DOHH2 (cell line): ENCODE data around the gene FAM120A.

ENCODE experiments used
- H3F3A ChIP-seq: fragments of 200-600 bp; sonication (generic), shearing (Covaris generic); 2 replicates; pipeline ENCODE4 v1.6.0; 2016; ENCODE audit warnings: antibody characterized with exemption, mild to moderate bottlenecking; ENCODE audit not compliant: control insufficient read depth, insufficient read depth
- H3K27ac ChIP-seq: fragments of 200-600 bp; sonication (generic); 2 replicates; pipeline ENCODE4 v1.5.1; 2014; ENCODE audit warnings: low read depth, mild to moderate bottlenecking, low read length, moderate library complexity
- H3K27me3 ChIP-seq: fragments of 200-600 bp; sonication (generic); 2 replicates; pipeline ENCODE4 v1.6.1; 2014; ENCODE audit warnings: mild to moderate bottlenecking, low read length, mixed read lengths; ENCODE audit not compliant: control insufficient read depth
- H3K36me3 ChIP-seq: fragments of 200-600 bp; sonication (generic); 2 replicates; pipeline ENCODE4 v1.6.1; 2014; ENCODE audit warnings: mild to moderate bottlenecking, low read length, moderate library complexity, mixed read lengths; ENCODE audit not compliant: control insufficient read depth
- H3K4me1 ChIP-seq: fragments of 200-600 bp; sonication (generic); 2 replicates; pipeline ENCODE4 v1.6.1; 2014; ENCODE audit warnings: mild to moderate bottlenecking, low read length, mixed read lengths; ENCODE audit not compliant: control insufficient read depth
- H3K4me2 ChIP-seq: fragments of 200-600 bp; sonication (generic); 2 replicates; pipeline ENCODE4 v1.6.0; 2014; ENCODE audit warnings: mild to moderate bottlenecking, low read length, moderate library complexity
- H3K4me3 ChIP-seq: fragments of 200-600 bp; sonication (generic); 2 replicates; pipeline ENCODE4 v1.5.1; 2014; ENCODE audit warnings: mild to moderate bottlenecking, low read length, mixed read lengths
- H3K79me2 ChIP-seq: fragments of 200-600 bp; sonication (generic); 2 replicates; pipeline ENCODE4 v1.6.1; 2014; ENCODE audit warnings: mild to moderate bottlenecking, low read length, mixed read lengths; ENCODE audit not compliant: control insufficient read depth
- H3K9me2 ChIP-seq: fragments of 200-600 bp; sonication (generic); replicated peaks from 2 replicates; pipeline ENCODE4 v1.6.1; 2014; ENCODE audit warnings: mild to moderate bottlenecking, low read length, mixed read lengths; ENCODE audit not compliant: control insufficient read depth
- H3K9me3 ChIP-seq: fragments of 200-600 bp; sonication (generic); 2 replicates; pipeline ENCODE4 v1.6.1; 2014; ENCODE audit warnings: antibody characterized with exemption, low read length, mixed read lengths; ENCODE audit not compliant: control insufficient read depth, insufficient read depth
- H4K20me1 ChIP-seq: fragments of 200-600 bp; sonication (generic); 2 replicates; pipeline ENCODE4 v1.6.0; 2014; ENCODE audit warnings: low read depth, mild to moderate bottlenecking, antibody characterized with exemption, low read length, moderate library complexity; ENCODE audit not compliant: control insufficient read depth, insufficient read depth
- EZH2phosphoT487 ChIP-seq: fragments of 200-600 bp; sonication (generic); IDR thresholded peaks from 2 replicates; pipeline ENCODE4 v1.6.1; 2017; ENCODE audit warnings: borderline replicate concordance, mild to moderate bottlenecking, antibody characterized with exemption, low read length, moderate library complexity, mixed read lengths
- TF ChIP-seq, protein P1 (sequence below): fragments of 200-600 bp; sonication (generic); IDR thresholded peaks from one replicate; pipeline ENCODE4 v1.5.1; 2014; ENCODE audit warnings: antibody characterized with exemption, mild to moderate bottlenecking, low read depth, low read length; ENCODE audit not compliant: poor library complexity, severe bottlenecking

The FAM120A gene

DNA sequence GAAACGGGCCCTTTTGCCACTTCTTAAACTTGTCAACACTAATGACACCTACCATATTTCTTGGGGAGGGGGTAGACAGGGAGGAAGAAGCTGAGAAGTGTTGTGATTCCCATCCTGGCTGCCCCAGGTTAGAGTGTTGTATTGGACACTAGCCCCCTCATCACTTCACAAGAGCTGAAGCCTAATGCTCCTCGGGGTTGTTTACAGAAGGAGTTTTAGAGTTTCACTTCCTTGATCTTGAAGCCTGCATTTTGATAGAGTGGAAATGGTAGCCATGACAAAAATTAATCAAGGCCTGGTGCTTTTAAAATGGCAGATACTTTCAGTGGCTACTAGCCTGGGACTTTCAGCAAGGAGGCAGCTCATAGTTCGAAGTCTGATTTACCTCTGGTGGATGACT, 12.9 kb downstream of the FAM120A start:
- TF ChIP-seq, protein P1, sequence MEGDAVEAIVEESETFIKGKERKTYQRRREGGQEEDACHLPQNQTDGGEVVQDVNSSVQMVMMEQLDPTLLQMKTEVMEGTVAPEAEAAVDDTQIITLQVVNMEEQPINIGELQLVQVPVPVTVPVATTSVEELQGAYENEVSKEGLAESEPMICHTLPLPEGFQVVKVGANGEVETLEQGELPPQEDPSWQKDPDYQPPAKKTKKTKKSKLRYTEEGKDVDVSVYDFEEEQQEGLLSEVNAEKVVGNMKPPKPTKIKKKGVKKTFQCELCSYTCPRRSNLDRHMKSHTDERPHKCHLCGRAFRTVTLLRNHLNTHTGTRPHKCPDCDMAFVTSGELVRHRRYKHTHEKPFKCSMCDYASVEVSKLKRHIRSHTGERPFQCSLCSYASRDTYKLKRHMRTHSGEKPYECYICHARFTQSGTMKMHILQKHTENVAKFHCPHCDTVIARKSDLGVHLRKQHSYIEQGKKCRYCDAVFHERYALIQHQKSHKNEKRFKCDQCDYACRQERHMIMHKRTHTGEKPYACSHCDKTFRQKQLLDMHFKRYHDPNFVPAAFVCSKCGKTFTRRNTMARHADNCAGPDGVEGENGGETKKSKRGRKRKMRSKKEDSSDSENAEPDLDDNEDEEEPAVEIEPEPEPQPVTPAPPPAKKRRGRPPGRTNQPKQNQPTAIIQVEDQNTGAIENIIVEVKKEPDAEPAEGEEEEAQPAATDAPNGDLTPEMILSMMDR, result no peak
- no peak for TF ChIP-seq EZH2phosphoT487

DNA sequence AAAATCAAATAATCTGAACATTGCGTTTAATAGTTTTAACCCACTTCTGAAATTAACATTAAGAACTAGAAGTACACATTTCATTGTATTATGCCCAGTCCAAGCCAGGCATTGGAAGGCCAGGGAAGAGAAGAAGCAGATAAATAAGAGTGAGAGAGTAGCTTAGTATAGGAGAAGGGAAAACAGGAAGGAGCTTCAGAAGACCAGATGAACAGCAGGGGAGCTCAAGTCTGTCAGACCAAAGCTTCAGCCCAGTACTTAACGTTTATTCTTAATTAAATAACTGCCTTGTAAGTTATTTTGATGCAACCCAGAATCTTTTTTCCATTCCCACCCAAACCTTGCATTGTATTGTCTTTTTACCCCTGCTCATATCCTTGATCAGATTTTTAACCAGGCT, 13.4 kb downstream of the FAM120A start:
- Histone ChIP-seq H3K4me3 (peak overlapping the region; percentile 61), H3K36me3 (peaks cover 38% of the 10 kb centered on the region), H4K20me1 (no peaks in the 10 kb centered on the region; the same call in 1 of the 2 replicates), H3F3A (peaks cover 30% of the 10 kb centered on the region), H3K27ac (peak overlapping the region; percentile 70), H3K4me2 (peak overlapping the region; percentile 73), H3K4me1 (peaks cover 80% of the 10 kb centered on the region), H3K79me2 (peaks cover 100% of the 10 kb centered on the region), H3K27me3 (no peaks in the 10 kb centered on the region), H3K9me3 (no peaks in the 10 kb centered on the region), H3K9me2 (no peaks in the 10 kb centered on the region)
- TF ChIP-seq EZH2phosphoT487, result no peak
- TF ChIP-seq, protein P1, result no peak

More for the DNA sequence above, 12.9 kb downstream of the FAM120A start:
- Histone ChIP-seq H3K27me3 (no peaks in the 10 kb centered on the region), H3K79me2 (peaks cover 100% of the 10 kb centered on the region), H3K4me2 (peak overlapping the region; percentile 73), H3K27ac (peak overlapping the region; percentile 70), H3K36me3 (peaks cover 40% of the 10 kb centered on the region), H3K9me3 (no peaks in the 10 kb centered on the region), H3K4me1 (peaks cover 85% of the 10 kb centered on the region), H3F3A (peaks cover 32% of the 10 kb centered on the region), H4K20me1 (no peaks in the 10 kb centered on the region; the same call in 1 of the 2 replicates), H3K9me2 (no peaks in the 10 kb centered on the region), H3K4me3 (peak overlapping the region; percentile 61)

DNA sequence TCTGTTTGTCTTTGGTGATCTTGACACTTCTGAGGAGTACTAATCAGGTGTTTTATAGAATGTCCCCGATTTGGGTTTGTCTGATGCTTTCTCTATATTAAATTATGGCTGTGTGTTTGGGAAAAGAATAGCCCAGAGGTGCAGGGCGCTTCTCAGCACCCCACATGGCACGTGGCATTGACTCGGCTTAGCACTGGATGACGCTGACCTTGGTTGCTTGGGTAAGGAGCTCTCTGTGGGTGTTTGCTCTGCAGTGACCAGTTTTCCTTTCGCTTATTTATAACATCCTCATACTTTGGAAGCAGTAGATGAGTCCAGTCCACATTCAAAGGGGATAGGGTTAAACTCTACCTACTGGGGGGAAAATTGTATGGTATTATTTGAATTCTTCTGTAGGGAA, 14.4 kb downstream of the FAM120A start:
- Histone ChIP-seq H3K4me1 (peaks cover 70% of the 10 kb centered on the region), H3K4me2 (no peak overlapping the region), H3K4me3 (no peak overlapping the region), H3K9me3 (no peaks in the 10 kb centered on the region), H3K27ac (no peak overlapping the region), H3F3A (peaks cover 27% of the 10 kb centered on the region), H3K36me3 (peaks cover 42% of the 10 kb centered on the region), H3K9me2 (no peaks in the 10 kb centered on the region), H3K27me3 (no peaks in the 10 kb centered on the region), H3K79me2 (peaks cover 100% of the 10 kb centered on the region), H4K20me1 (no peaks in the 10 kb centered on the region; the same call in 1 of the 2 replicates)
- TF ChIP-seq, protein P1, result no peak
- TF ChIP-seq EZH2phosphoT487, result no peak
